ENCODE results near the gene NKX1-1.

GRCh38 chr4:1402021-1402515, 4.2 kb downstream of the NKX1-1 start:
- TF ChIP-seq CTCF (IDR thresholded peaks at IDR 0.05) (no peak), POLR2A (IDR thresholded peaks at IDR 0.05) (no peak)
